Hair follicle dermal papilla cell (primary cell): Measurements from ENCODE around the gene SMIM27. TPM values are rescaled to one million over a fixed set of nuclear protein-coding genes. Genes with fewer than 3 reads are reported as not detected.

ENCODE experiments used
- total RNA-seq: library from RNA; depleted of rRNA; stranded (reverse); fragments of >200 nt; gene quantifications from 2 replicates; pipeline ENCODE4 v1.2.3, GENCODE V29; 2012

The SMIM27 gene, protein sequence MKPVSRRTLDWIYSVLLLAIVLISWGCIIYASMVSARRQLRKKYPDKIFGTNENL
- total RNA-seq, result 1.1 and 3.7 TPM in 2 replicates

DNA sequence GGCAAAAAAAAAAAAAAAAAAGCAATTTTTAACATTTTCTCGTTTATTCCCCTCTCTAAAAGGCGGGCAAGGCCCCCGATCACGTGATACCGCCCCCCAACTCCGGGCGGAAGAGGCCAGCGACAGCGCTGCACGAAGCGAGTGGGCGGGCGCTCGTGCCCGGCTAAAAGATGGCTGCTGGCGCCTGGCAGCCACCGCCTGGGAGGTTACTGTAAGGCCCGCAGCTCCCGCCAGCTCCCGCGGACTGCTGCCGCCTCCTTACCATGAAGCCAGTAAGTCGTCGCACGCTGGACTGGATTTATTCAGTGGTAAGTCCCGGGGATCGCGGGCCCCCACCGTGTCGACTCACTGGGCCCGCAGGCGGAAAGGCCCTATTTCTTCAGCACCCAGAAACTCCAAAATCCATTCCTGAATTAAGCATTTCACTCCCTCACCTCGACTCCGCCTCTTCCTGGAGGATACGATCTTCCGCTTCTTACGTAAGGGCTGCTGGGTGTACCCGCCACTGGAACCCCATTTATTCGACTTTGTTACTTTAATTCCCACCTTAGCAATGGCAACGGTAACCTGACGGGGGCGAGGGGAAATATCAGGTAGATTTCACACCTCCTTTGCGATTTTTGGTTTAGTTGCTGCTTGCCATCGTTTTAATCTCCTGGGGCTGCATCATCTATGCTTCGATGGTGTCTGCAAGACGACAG lies at the start of gene SMIM27, which contains the start of gene TOPORS:
TSS of gene SMIM27 (plus strand) at position 156 of the 701 bp plus-strand sequence. CDS start at position 264, 108 bp downstream.
TSS of gene TOPORS (minus strand) at position 415 of the 701 bp plus-strand sequence. CDS start at position 265, 150 bp downstream.

DNA sequence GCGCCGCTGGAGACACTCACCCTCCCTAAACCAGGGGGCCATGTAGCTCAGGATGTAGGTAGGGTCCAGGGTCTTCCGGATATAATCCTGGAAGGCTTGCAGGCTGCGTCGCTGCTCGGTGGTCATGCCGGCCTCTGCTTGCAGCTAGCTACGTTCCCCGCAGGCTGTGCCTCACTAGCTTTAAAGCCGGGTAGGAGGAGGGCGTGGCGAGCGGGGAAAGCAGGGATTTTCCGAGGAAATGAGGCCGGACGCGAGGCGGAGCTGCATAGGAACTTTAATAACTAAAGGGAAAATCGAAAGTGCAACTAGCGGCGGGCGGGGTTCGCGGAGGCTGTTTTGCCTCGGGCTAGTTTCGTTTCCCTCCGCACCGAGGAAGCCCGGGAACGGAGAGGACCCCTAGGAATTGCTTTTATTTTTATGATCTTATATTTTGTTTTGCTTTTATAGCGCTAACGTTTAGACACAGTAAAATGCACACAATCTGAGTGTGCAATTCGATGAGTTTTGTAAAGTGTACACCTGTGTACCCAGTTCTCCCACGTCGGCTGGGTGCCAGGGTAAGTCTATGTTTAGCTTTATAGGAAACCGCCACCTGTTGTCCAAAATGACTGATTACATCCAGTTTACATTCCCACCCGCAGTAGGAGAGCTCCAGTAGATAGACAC lies 26.0 kb upstream of the SMIM27 start, which contains the start of gene RIGI:
TSS of gene RIGI (minus strand) at position 156 of the 666 bp plus-strand sequence. CDS start at position 126, 30 bp downstream.

DNA sequence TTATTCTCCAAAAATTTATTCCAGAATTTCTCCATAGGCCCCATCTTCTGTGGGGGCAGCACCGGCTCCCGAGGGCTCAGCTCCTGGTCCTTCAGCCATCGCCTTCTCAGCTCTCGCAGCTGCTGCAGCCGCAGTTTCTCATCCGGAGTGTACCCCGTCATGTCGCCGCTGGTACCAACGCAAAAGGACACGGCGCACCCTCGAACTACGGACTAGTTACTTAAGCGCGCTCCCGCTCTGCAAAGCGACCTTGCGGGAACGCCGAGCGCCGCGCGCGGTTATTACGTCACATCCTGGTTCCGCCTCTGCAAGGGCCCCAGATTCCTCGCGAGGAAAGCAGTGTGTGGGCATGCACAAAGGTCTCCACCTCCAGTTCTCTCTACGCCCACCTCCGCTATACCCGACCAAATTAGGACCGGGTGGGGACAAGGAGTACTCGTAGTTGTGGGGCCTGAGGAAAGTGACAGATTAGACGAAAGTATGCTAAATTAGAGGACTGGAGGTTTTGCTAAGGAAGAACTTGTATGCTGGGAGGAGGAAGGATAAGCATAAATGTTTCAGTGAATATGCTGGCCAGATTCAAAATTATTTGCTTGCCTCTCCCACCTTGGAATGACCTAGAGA lies 20.9 kb downstream of the SMIM27 start, which contains the start of gene NDUFB6:
TSS of gene NDUFB6 (minus strand) at position 260 of the 624 bp plus-strand sequence. CDS start at position 161, 99 bp downstream.

Other genes with a start within 250 kb of the SMIM27 start
- gene ACO1, start 167.7 kb upstream of the SMIM27 start, total RNA-seq, result 80.6 and 86.9 TPM in 2 replicates
- gene RIGI, start 26.1 kb upstream of the SMIM27 start, total RNA-seq, result 15.3 and 22.6 TPM in 2 replicates
- 35.7 and 37.8 TPM in 2 replicates for gene TOPORS, start 259 bp downstream of the SMIM27 start, total RNA-seq
- gene NDUFB6, start 20.8 kb downstream of the SMIM27 start, total RNA-seq, result 16.1 and 26.8 TPM in 2 replicates
- not detected in 2 replicates for gene TAF1L, start 83.3 kb downstream of the SMIM27 start, total RNA-seq
- not detected in 2 replicates for gene TMEM215, start 231.2 kb downstream of the SMIM27 start, total RNA-seq